Measurements from ENCODE around the gene RAB40C.
"Not testable (repeated sequence)": the region's sequence is repeated elsewhere in the genome, so short reads cannot be mapped to it uniquely, and the experiment has no call there.

Gene RAB40C

GRCh38 chr16:590815-591200 lies 942 bp downstream of the RAB40C start:
- DNase-seq (ENCODE audit: low read depth): no peak

- DNase-seq (ENCODE audit: low read depth): no peak
These were observed 1.4 kb downstream of the RAB40C start for GRCh38 chr16:591231-591630.

GRCh38 chr16:591892-592517 lies 2.1 kb downstream of the RAB40C start:
- no peak for DNase-seq (ENCODE audit: low read depth)

GRCh38 chr16:592518-593306 lies 2.8 kb downstream of the RAB40C start:
- DNase-seq (ENCODE audit: low read depth): no peak

DNA sequence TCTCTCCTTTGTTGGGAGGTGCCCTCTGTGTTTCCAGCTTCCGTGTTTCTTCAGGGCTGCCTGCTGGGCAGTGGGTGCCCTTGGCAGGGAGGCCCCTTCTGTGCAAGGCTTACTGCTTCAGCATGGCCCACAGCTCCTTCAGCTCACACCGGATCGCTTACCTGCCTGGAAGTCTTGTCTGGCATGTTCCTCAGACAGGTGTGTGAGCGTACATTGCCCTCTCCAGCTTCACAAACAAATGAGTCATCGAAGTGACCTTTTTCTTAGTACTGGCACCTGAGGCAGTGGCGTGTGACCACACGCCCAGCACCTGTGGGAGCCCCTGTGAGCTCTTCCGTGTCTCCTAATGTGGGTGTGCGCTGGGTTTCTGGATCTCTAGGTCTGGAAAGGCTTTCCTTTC lies 3.5 kb downstream of the RAB40C start:
- no peak for DNase-seq (ENCODE audit: low read depth)

DNA sequence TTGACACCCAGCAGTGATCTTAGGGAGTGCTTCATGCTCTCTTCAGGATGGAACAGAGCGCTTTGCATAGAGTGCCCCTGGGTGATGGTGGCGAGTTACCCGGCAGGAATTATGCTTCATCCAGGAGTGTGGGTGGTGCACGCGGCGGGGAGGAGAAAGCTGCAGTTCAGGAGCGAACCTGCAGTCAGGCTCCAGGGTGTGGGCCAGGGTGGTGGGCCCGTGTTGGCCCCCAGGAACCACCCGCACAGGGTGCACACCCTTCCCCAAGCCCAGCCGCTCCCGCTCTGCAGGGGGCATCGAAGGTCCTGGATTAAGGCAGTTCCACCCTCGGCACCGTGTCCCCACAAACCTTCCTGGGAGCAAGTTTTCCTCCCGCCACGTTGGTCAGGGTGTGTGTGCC lies 3.9 kb downstream of the RAB40C start:
- no peak for DNase-seq (ENCODE audit: low read depth)

DNA sequence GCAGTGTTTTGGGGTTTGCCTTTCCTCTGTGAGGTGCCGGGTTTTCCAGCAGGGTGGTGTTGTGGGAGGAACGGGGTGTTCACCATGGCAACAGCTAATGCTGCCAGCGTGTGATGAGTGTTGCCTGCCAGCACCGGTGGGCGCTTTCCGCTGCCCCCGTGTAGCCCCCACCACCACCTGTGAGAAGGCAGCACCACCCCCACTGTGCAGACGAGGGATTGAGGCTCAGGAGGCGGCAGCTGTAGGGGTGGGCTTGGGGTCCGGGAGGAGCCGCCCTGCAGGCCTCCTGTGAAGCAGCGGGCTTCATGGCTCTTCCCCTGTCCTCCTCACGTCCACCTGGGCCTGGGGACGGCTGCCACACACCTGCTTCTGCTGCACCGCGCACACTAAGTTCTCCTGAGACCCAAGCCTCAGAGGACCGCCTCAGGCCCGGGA lies 5.2 kb downstream of the RAB40C start:
- no peak for DNase-seq (ENCODE audit: low read depth)

- DNase-seq (ENCODE audit: low read depth): no peak
These were observed 6.3 kb downstream of the RAB40C start for GRCh38 chr16:595942-596735.

GRCh38 chr16:596736-597060 lies 6.8 kb downstream of the RAB40C start:
- no peak for DNase-seq (ENCODE audit: low read depth)

- not testable (repeated sequence) for DNase-seq (ENCODE audit: low read depth)
These were observed 7.8 kb downstream of the RAB40C start for GRCh38 chr16:597655-598054.

- DNase-seq (ENCODE audit: low read depth): no peak
These were observed 9.2 kb downstream of the RAB40C start for GRCh38 chr16:598823-599739.

- DNase-seq (ENCODE audit: low read depth): no peak
These were observed 10.9 kb downstream of the RAB40C start for GRCh38 chr16:600781-601180.

- DNase-seq (ENCODE audit: low read depth): no peak
These were observed 14.1 kb downstream of the RAB40C start for GRCh38 chr16:603933-604332.

DNA sequence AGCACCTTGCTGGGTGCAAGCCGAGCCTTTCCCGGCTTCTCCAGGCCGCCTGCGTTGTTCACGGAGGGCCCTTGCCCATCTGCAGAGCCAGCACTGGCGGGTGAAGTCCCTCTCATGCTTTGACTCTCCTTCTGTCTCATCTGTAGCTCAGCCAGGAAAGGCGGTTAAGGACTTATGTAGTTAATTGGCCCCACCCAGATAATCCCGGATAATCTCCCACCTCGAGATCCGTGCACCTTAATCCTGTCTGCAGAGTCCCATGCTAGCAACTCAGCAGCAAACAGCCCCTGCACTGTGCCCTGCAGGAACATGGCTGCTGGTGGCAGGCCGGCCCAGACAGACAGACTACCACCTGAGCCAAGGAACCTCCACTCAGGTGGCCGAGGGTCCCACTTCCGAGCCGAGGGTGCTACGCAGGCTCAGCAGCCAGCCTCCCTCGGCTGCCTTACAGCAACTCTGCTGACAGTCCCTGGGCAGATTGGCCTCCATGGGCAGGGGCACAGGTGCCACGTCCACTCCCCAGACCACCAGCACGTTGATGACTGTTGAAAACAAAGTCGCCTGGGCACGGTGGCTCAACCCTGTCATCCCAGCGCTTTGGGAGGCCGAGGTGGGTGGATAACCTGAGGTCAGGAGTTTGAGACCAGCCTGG lies 16.9 kb downstream of the RAB40C start:
- no peak for DNase-seq (ENCODE audit: low read depth)

- DNase-seq (ENCODE audit: low read depth): no peak
These were observed 18.2 kb downstream of the RAB40C start for GRCh38 chr16:608019-608418.

- DNase-seq (ENCODE audit: low read depth): no peak
These were observed 19.4 kb downstream of the RAB40C start for GRCh38 chr16:609316-609715.

GRCh38 chr16:609984-610383 lies 20.1 kb downstream of the RAB40C start:
- no peak for DNase-seq (ENCODE audit: low read depth)

DNA sequence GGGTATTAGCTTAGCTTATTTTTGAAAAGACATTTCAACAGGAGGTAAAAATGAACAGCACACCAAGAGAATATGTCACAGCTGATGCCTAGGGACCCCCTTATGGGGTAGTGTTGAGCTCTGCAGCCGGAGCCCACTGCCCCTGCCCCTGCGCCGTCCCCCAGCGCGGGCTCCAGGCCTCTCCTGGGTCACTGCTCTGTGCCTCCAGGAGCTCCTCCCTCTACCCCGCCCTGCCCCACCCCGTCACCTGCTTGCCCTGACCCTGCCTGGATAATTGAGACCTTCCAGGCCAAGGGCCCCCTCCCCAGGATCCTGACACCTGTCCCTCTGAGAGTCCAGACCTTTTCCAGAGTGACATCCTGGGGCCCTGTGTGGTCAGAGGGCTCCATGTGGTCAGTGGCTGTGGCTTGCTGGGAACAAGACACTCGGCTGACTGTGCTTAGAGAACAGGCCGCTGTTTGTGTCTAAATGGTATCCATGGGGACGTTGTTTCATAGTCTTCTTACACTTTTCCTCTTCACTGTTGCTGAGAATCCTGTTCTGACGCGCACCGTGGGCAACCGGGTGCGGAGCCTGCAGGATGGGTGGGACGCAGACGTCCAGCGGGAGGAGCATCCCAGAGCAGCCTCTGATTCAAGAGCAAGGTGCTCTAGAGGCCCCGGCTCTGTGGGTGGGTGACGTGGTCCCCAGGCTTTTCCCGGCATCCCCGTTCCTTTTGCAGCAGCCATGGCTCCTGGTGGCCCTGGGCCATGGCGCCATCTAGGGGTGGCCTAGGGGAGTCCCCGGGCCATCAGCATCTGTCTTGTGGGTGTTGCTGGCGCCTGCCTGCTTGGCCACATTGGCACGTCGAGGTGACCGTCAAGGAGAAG lies 20.9 kb downstream of the RAB40C start:
- no peak for DNase-seq (ENCODE audit: low read depth)

DNA sequence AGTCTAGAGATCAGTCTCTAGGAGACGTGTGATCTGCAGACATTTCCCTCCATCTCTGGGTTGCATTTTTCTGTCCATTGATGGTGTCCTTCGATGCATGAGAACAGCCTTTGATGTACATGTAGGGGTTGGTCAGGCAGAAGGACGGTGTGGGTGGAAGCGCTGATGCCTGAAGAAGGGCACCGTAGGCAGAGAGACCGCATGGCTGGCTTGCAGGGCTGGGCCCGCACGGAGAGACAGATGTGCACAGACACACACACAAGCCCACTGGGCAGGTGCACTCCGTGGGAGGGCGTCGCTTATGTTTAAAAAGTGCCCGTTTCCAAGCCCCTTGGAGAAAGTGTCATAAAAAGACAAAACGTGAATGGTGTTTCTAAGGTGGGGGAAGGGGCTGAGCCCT lies 25.3 kb downstream of the RAB40C start:
- no peak for DNase-seq (ENCODE audit: low read depth)

DNA sequence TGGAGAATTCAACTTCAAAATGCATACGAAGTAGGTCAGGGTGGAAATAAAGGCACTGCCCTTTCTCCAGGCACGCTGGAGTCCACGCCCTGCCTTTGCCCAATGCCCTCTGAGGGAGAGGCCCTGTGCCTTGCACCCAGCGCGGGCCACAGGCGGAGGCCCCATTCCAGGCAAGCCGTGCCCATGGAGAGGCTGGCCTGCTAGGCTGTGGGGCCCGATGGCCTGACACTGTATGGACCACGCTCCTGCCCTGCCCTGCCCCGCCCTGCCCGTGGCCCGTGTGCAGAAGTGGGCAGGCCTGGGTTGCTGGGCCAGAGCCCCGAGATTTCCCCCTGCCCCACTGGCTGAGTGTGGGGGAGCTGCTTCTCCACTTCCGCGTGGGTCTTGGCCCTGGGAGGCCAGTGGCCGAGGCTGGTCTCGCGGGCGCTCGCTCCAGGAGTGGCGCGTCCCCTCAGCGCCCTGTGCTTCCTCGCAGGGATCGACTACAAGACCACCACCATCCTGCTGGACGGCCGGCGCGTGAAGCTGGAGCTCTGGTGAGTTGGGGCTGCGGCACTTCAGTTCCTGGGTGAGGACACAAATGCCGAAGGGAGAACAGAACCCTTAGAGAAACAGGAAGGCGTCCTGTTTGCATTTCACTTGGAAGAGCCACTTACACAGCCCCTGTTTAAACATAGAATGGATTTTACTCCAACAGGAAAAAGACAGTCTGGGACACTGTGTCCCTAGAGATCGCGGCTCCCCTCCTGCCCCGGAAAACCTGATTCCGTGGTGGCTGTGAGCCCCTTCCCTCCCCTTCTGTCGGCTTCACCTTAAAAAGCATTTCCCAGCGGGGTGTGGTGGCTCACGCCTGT lies 27.1 kb downstream of the RAB40C start:
- no peak for DNase-seq (ENCODE audit: low read depth)

Data from HS-5 (cell line).